GM18508 (cell line): ENCODE results near the gene C2CD4A.

Experiments used
- ATAC-seq: cut with Tn5 transposase; IDR thresholded peaks from one replicate; pipeline ENCODE4 v1.9.1; 2021; ENCODE audit warnings: moderate number of reproducible peaks; ENCODE audit not compliant: insufficient read depth, unreplicated experiment

Gene C2CD4A

DNA sequence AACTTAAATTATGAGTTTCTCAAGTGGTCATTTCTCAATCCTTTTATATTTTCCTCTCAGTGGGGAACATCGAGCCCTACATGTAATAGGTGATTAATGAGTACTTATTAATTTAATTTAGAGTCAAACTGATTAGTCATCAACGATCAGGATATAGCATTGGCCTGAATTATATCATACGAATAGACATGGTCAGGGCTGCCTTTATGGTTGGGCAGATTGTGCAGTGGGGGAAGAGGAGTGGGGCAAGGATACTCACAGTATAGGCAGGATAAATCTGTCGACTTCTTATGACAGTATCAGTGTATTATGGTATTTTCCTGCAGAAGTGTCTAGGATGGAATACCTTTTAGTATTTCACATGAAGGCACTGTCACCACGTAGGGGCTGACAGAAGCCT, 27.0 kb downstream of the C2CD4A start:
- ATAC-seq, result no peak

DNA sequence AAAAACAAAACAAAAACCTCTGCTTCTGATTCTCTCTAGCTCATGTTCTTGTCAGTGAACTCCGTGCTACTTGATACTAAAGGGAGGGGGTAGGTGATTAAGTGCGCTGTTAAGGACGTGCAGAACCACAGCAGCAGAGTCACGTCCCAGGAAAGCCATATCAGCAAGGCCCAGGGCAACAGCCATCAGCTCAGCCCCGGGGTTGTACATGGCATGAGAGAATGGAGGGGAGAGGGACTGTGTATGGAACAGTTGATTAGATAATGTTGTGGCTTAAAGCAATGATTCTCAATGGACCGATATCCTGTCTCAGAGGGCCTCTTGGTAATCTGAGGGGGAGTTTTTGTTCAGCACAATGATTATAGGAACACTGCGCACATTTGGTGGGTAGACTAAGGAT, 27.6 kb downstream of the C2CD4A start:
- no peak for ATAC-seq

DNA sequence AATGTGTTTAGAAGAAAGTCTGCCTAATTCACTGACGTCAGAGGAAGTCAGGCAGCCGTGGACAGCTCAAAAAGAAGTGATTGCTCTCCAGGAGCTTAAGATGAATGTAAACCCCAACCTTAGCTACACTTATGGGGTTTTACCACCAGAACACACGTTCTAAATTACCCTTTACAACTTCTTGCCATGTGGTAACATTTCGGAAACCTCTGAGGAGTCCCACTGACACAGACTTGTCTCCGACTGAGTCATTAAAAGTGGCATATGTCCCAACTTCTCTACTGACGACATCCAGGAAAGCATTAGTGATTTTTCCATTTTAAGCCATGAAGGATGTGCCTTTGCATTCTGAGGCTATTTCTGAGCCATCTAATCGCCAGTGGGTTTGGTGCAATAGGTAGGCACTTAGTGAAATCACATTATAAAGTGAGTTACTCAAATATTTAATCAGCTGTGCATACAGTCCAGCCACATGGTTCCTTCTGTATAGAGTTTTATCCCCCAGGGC, 32.4 kb downstream of the C2CD4A start:
- no peak for ATAC-seq

DNA sequence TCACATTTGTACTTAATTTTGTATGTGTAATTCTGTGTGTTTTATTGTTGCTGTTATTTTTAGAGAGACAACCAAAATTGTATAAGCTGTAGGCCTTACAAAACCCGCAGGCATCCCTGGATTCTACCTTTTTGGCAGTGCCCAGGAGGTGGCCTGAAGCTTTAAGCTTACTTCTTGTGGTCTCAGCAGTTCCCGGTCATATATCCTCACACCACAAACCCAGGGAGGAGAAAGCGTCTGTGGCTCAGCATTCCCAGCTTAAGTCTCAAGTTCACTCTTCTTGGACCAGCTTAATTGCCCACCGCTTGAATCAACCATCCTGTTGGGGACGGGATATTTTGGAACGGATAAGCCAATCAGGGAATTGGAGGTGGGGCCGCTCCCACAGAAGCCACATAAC, 36.7 kb downstream of the C2CD4A start:
- ATAC-seq, result no peak

- ATAC-seq, result no peak
Measured at GRCh38 chr15:62104401-62104800, 37.6 kb downstream of the C2CD4A start.

- no peak for ATAC-seq
Measured at GRCh38 chr15:62104846-62105245, 38.1 kb downstream of the C2CD4A start.

DNA sequence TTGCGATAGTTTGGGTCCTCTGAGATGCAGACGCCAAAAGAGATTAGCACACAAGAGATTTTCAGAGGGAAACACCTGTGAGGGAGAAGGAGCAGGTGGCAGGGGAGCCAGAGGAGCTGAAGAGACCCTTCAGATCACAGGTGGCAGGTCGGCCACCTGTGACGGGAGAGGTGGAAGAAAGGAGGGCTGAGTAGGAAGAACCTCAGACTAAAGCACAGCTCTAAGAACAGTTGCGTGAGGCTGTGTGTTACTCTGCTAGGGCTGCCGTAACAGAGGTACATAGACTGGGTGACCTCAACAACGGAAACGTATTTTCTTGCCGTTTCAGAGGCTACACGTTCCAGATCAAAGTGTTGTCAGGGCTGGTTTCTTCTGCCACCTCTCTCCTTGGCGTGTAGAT, 38.5 kb downstream of the C2CD4A start:
- ATAC-seq, result no peak

DNA sequence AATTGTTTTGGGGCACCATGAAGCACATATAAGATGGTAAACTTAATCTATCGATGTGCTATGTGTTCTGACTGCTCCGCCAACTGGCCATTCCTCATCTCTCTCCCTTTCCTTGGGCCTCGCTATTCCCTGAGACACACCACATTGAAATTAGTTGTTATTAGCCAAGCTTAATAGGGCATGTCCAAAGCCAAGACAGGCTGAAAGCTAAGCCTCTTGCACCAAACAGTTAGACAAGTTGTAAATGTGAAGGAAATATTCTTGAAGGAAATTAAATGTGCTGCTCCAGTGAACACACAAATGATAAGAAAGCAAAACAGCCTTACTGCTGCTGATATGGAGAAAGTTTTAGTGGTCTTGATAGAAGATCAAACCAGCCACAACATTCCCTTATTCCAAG, 39.3 kb downstream of the C2CD4A start:
- no peak for ATAC-seq

DNA sequence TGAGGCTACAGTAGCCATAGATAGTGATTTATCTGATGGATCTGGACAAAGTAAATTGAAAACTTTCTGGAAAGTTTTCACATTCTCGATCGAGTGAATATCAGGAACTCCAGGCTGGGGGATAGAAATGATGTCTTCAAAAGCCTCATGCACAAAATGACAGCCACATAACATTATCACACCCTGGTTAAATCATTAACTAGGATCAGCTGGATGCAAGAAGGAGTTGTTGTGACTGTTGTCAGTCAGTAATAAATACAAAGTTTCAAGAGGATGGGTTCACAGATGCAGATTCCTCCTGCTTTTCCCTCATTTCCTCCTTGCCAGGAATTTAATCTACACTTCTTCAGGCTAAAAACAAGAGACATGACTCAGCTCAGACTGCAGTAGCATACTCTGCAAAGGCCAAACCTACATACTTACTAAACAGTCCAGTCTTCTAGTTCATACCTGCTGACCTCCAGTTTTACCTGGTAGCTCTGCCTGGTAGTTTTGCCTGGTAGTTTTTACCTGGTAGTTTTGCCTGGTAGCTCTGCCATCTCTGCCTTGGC, 40.9 kb downstream of the C2CD4A start:
- ATAC-seq, result no peak

DNA sequence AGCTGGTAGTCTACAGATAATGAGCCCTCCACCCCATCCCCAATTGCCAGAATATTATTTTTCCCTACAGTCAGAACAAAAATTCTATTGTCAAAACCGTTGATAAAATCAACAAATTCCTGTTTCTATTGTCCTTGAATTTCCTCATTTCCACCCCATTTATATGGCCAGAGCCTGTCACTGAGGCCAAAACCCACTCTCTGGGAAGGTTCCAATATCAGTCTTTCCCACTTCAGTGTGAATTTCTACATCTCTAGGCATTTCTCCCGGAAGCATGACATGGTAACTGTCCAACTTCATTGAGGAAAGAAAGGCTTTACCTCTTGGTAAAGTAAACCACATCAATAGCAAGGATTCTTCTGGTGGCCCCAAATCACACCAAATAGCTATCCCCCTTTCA, 41.6 kb downstream of the C2CD4A start:
- no peak for ATAC-seq

GRCh38 chr15:62109437-62109836, 42.7 kb downstream of the C2CD4A start:
- no peak for ATAC-seq

GRCh38 chr15:62109982-62110851, 43.4 kb downstream of the C2CD4A start:
- ATAC-seq, result no peak

- no peak for ATAC-seq
Measured at GRCh38 chr15:62112081-62112480, 45.3 kb downstream of the C2CD4A start.

DNA sequence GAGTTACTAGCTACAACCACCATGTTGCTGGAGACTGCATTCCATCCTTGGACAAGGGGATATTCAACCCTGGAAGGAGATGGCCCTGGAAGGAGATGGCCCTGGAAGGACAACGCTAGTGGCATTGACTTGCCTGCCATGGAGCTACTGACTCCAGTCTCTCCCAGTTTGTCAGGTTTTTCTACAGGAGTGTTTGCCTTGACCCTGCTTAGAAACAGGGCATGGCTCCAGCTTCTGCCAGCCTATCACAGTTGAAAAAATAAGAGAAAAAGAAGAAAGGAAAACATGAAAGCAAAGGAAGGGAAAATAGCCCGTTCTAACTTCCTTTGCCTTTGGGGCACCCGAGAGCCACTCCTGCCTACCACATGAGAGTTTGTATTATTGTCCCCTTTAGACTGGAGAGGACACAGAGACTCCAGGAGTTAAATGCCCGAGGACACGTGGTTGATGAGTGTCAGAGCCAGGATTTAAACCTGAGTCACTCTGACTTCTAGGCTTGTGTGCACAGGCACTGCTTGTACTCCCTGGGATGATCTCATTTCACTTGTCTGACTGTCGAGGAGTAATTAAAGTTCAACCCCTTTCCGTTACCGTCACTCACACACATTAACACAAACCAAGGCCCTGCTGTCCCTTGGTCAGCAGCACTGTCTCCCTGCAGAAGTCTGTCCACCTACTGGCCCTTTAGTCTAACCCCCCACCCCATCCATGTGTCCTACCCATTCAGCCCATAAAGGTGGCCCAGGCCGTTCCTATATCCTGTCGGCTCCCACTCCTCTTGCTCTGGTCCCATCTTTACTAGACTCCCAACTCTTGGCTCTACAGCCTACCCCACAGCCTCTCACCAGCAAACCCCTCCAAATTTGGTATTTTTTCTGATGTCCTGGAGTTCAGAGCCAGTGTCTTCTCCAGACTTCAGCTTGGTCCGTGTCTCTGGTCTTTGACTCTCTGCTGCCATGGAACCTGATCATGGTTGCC, 46.1 kb downstream of the C2CD4A start:
- ATAC-seq, result no peak

- no peak for ATAC-seq
Measured at GRCh38 chr15:62115847-62116246, 49.1 kb downstream of the C2CD4A start.

DNA sequence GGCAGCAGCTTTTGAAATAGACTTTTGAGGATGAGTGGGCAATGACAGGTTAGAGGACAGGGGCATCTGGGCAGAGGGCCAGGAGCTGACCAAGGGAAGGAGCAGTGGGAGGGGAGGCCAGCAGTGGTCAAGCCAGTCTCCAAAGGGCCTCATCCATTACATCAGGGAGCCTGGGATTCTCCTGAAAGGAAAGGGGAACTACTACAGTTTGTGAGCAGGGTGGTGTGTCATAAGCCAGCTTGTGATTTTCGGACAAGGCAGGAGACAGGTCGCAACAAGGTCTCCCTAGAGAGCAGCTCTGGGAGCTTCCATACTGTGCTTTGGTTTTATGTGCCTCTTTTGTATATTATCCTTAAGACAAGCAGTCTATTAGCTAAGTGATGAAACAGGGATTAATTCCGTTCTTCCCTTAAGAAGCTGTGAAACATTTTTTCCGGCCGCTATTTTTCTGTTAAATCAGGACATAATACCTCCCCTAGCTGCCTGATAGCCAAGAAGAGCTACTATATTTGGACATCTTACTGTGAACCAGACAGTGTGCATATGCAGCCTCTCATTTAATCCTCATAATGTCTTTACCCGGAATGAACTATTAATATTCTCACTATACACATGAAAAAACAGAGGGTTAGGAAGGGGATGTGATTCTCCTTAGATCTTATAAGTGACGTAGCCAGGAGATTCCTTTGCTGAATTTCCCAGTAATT, 51.9 kb downstream of the C2CD4A start:
- no peak for ATAC-seq

GRCh38 chr15:62119227-62119864, 52.6 kb downstream of the C2CD4A start:
- ATAC-seq, result no peak

DNA sequence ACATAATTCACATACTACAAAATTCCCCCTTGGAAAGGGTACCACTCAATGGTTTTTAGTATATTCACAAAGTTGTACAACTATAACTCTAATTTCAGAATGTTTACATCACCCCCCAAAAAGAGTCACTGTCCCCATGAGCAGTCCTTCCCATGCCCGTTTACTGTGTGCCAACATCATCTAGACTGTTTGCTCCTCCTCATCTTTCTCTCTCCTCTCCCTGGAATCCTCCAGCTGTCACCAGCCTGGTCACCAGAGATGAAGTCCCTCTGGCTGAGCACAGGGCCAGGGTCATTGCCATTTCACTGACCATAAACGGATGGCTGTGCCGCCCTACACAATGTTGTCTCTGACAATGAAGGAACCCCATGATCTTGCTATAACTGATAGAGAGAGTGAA, 53.1 kb downstream of the C2CD4A start:
- ATAC-seq, result no peak
